K562 treated with DMSO at 1 percent for 48 hours (cell line): ENCODE measurements around the gene GRM2. TPM values are rescaled to one million over a fixed set of nuclear protein-coding genes. Genes with fewer than 3 reads are reported as not detected.

ENCODE experiments used
- total RNA-seq: library from RNA; unstranded; fragments of 300-600 nt; gene quantifications from 2 replicates; pipeline ENCODE4 v1.2.3, GENCODE V29; 2022; ENCODE audit warnings: low replicate concordance; ENCODE audit errors: extremely low read depth

The GRM2 gene
- total RNA-seq = not detected in 2 replicates

GRCh38 chr3:51706788-51707731 is at the start of gene GRM2:
GRM2 (plus strand) TSS chr3:51707068; CDS start chr3:51708984, 1,916 bp downstream.

GRCh38 chr3:51670823-51671733 is 35.8 kb upstream of the GRM2 start, which contains the start of gene TEX264:
TEX264 (plus strand) TSS chr3:51671252; CDS start chr3:51674305, 3,053 bp downstream.

Other genes starting within 250 kb of the GRM2 start
- not detected in 2 replicates for gene DCAF1, start 207.1 kb upstream of the GRM2 start, total RNA-seq
- not detected in 2 replicates for gene RAD54L2, start 168.3 kb upstream of the GRM2 start, total RNA-seq
- gene TEX264, start 35.8 kb upstream of the GRM2 start, total RNA-seq = not detected in 2 replicates
- not detected in 2 replicates for gene IQCF6, start 72.2 kb downstream of the GRM2 start, total RNA-seq
- not detected in 2 replicates for gene IQCF2, start 154.5 kb downstream of the GRM2 start, total RNA-seq
- not detected in 2 replicates for gene IQCF5, start 168.5 kb downstream of the GRM2 start, total RNA-seq
- not detected in 2 replicates for gene IQCF1, start 196.3 kb downstream of the GRM2 start, total RNA-seq
- gene RRP9, start 234.8 kb downstream of the GRM2 start, total RNA-seq = not detected in 2 replicates
- not detected in 2 replicates for gene PARP3, start 235.3 kb downstream of the GRM2 start, total RNA-seq
- not detected in 2 replicates for gene GPR62, start 248.3 kb downstream of the GRM2 start, total RNA-seq